Measurements from ENCODE around the gene ZBTB46.
"Not testable (repeated sequence)": the region's sequence is repeated elsewhere in the genome, so short reads cannot be mapped to it uniquely, and the experiment has no call there.

The ZBTB46 gene

DNA sequence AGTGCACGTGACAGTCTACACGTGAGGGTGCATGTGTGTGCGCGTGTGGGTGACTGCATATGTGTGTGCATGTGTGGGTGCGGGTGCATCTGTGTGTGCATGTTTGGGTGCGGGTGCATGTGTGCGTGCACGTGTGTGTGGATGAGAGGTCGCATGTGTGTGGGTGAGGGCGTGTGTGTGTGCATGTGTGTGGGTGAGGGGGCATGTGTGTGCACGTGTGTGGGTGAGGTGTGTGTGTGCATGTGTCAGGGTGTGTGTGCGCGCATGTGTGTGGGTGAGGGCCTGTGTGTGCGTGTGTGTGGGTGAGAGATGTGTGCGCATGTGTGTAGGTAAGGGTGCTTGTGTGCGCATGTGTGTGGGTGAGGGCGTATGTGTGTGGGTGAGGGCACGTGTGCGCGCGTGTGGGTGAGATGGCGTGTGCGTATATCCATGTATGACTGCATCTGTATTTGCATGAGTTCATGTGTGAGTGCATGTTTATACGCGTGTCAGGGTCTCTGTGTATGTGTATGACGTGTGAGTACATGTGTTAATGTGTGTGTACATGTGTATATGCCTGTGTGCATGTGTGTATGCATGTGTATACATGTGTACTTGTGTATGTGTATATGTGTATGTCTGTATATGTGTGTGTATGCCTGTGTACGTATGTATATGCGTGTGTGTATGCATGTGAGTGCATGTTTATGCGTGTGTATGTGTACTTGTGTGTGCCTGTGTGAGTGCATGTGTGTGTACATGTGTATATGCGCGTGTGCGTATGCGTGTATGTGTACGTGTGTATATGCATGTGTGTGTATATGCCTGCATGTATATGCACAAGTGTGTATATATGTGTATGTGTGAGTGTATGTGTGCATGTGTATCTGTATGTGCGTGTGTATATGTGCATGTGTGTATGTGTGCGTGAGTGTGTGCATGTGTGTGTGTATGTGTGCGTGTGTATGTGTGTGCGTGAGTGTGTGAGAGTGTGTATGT, 98.7 kb downstream of the ZBTB46 start:
- DNase-seq, result no peak

DNA sequence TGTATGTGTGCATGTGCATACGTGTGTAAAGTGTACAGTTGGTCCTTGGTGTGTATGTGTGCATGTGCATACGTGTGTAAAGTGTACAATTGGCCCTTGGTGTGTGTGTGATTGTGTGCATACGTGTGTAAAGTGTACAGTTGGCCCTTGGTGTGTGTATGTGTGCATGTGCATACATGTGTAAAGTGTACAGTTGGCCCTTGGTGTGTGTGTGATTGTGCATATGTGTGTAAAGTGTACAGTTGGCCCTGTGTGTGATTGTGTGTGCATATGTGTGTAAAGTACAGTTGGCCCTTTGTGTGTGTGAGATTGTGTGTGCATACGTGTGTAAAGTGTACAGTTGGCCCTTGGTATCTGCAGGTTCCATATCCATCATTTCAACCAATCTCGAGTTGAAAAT, 99.7 kb downstream of the ZBTB46 start:
- DNase-seq, result no peak

DNA sequence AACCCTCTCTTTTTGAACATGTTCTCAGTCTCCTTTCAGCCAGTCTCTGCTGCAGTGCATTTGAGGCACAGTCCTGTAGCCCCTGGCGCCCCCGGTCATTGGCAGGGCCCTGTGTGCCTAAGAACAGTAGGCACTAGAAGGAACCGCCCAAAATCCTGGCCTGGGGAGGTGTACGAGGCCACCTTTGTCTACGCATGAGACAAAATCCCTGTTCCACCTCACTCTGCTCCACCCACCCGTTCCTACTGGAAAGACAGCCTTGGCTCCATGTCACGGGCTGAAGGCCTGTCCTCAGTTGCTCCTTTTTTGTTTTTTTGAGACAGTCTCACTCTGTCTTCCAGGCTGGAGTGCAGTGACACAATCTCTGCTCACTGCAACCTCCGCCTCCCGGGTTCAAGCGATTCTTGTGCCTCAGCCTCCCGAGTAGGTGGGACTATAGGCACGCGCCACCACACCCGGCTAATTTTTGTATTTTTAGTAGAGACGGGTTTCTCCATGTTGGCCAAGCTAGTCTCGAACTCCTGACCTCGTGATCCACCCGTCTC, 100.8 kb downstream of the ZBTB46 start:
- DNase-seq, result not testable (repeated sequence)

DNA sequence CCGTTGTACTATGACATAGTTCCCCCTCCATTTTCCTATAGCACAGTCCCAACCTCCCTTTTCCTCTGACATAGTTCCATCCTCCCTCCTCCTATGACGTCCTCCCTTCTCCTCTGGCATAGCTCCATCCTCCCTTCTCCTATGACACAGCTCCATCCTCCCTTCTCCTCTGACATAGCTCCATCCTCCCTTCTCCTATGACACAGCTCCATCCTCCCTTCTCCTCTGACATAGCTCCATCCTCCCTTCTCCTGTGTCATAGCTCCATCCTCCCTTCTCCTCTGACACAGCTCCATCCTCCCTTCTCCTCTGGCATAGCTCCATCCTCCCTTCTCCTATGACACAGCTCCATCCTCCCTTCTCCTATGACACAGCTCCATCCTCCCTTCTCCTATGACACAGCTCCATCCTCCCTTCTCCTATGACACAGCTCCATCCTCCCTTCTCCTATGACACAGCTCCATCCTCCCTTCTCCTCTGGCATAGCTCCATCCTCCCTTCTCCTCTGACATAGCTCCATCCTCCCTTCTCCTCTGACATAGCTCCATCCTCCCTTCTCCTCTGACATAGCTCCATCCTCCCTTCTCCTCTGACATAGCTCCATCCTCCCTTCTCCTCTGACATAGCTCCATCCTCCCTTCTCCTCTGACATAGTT, 108.0 kb downstream of the ZBTB46 start:
- not testable (repeated sequence) for DNase-seq

DNA sequence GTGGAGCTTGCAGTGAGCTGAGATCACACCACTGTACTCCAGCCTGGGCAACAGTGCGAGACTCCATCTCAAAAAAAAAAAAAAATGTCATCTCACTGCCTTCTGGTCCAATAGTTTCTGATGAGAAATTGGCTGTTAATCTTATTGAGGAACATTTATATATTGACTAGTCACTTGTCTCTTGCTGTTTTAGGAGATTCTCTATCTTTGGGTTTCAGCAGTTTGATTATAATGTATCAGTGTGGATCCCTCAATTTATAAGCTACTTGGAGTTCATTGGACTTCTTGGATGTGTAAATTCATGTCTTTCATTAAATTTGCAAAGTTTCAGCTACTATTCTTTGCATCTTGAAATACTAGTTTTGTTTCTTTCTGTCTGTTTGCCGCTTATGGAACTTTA, 112.1 kb downstream of the ZBTB46 start:
- no peak for DNase-seq

DNA sequence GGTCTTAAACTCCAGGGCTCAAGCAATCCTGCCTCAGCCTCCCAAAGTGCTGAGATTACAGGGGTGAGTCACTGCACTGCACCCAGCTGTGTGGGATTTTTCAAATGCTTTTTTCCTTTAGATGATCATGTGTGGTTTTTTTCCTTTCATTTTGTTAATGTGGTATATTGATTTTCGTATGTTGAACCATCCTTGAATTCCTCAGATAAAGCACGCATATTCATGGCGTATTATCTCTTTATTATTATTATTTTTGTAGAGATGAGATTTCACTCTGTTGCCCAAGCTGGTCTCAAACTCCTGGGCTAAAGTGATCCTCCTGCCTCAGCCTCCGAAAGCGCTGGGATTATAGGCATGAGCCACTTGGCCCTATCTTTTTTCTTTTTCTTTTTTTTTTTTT, 116.2 kb downstream of the ZBTB46 start:
- DNase-seq, result no peak

DNA sequence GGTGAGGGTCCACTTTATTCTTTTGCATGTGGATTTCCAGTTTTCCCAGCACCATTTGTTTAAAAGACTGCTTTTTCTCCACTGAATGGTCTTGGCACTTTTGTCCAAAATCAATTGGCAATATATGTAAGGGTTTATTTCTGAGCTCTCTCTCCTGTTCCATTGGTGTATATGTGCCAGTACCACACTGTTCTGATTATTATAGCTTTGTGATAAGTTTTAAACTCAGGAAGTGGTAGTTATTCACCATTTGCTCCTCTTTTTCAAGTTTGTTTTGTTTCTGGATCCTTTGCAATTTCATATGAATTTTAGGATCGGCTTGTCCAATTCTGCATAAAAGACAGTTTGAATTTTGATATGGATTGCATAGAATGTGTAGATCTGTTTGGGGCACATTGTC, 118.9 kb downstream of the ZBTB46 start:
- no peak for DNase-seq

DNA sequence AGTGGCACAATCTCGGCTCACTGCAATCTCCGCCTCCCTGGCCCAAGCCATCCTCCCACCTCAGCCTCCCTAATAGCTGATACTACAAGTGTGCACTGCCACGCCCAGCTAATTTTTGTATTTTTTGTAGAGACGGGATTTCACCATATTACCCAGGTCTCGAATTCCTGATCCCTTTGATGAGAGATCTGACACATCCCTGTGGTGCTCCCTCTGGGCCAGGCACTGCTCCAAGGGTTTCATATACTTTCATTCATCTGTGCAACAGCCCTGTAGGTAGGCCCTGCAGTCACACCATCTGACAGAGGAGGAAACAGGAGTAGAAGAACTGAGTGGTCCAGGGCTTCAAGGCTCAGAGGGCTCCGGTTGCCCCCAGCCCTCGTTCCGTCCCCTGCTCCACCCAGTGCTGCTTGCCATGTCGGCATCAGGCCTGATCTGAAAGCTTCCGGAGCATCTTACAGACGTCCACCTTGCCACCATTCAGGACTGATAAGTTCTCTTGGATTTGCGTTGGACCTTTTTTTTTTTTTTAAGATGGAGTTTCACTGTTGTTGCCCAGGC, 119.9 kb downstream of the ZBTB46 start:
- no peak for DNase-seq

DNA sequence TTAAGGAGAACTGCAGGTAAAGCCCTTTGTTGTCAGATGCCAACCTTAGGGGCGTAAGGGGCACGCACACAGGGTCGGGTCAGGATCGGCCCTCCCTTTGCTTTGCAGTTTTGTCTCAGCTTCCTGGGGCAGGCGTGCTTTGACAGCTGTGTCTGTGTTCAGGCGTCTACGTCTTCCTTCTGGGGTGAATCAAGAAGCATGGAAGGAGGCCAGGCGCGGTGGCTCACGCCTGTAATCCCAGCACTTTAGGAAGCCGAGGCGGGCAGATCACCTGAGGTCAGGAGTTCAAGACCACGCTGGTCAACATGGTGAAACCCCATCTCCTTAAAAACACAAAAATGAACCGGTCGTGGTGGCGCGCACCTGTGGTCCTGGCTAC, 121.9 kb downstream of the ZBTB46 start:
- DNase-seq, result no peak

DNA sequence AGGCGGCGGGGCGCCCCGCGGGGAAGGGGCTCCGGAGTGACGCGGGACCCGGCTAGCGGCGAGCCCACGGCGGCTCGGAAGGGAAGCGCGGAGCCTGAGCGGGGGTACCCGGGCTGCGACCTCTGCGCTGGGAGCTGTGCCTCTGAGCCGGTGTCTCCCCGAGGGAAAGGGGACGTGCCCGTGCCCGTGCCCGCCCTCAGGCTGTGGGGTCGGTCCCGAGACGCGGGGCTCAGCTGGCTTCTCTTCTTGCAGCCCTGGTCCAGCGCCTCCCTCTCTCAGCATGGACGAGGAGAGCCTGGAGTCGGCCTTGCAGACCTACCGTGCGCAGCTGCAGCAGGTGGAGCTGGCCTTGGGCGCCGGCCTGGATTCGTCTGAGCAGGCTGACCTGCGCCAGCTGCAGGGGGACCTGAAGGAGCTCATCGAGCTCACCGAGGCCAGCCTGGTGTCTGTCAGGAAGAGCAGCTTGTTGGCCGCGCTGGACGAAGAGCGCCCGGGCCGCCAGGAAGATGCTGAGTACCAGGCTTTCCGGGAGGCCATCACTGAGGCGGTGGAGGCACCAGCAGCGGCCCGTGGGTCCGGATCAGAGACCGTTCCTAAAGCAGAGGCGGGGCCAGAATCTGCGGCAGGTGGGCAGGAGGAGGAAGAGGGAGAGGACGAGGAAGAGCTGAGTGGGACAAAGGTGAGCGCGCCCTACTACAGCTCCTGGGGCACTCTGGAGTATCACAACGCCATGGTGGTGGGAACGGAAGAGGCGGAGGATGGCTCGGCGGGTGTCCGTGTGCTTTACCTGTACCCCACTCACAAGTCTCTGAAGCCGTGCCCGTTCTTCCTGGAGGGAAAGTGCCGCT, 122.5 kb downstream of the ZBTB46 start:
- DNase-seq, result no peak

DNA sequence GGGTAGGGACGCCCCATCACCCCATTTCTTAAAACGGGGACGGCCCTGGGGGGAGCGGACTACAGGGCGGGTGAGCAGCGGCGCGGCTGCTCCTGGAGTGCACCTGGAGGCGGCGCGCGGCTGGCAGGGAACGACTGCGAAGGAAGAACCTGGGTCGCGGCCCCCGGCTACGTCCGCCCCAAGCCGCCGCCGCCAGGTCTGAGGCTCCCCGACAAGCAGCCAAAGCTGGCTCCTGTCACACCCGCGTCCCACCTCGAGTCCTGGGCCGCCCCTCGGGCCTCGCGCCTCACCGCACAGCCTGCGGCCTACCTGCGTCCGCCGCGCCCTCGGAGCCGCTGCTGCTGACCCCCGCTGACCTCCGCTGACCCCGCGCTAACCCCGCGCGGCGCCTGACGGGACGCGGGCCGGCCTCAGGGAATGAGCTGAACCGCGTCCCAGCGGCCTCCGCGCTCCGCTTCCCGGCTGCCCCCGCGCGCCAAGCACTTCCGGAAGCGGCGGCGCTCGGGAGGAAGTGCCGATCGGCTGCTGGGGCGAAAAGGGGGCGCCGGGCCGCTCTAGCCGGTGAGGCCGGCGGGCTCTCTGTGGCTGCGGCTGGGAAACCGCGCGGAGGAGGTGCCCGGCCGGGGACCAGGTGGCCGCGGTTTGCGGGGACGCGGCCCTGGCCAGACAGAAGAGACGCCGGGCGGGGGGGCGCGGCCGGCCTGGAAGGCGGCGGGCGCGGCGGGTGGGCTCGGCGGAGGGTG, 123.3 kb downstream of the ZBTB46 start, which contains the start of the genes ARFRP1 and ZGPAT:
ARFRP1 (minus strand) TSS at position 419 of the 743 bp plus-strand sequence. CDS start 885 bp downstream, outside the sequence.
ZGPAT (plus strand) TSS at position 482 of the 743 bp plus-strand sequence. CDS start 542 bp downstream, outside the sequence.
- peak; percentile 88 to 89 for DNase-seq

DNA sequence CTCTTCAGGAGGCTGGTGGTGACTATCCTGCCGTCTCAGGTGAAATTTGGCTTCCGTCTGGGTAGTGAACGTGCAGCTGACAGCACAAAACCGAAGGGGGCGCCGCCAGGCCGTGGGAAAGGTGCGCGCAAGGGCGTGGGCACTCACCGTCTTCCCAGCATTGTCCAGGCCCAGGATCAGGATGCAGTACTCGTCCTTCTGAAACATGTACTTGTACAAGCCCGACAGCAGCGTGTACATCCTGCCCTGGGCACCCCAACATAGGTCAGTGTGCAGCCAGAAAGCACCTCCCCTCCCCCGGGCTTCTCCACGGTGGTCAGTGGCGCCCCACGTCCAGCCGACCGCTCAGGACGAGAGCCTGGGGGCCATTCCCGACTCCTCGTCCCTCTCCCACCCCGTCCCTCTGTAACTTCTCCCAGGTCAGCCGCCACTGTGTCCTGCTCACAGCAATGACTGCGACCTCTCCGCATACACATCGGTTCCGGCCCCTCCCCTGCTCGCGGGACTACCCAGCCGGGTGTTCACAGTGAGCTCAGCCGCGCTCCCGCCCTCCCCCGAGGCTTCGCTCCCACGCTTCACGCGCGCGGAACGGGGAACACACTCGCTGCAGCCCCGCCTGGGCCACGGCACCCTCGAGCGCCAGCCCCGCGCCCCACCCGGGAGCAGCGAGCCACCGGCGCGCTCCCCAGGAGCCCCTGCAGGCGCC, 124.1 kb downstream of the ZBTB46 start:
- DNase-seq, result peak; percentile 70 to 71

DNA sequence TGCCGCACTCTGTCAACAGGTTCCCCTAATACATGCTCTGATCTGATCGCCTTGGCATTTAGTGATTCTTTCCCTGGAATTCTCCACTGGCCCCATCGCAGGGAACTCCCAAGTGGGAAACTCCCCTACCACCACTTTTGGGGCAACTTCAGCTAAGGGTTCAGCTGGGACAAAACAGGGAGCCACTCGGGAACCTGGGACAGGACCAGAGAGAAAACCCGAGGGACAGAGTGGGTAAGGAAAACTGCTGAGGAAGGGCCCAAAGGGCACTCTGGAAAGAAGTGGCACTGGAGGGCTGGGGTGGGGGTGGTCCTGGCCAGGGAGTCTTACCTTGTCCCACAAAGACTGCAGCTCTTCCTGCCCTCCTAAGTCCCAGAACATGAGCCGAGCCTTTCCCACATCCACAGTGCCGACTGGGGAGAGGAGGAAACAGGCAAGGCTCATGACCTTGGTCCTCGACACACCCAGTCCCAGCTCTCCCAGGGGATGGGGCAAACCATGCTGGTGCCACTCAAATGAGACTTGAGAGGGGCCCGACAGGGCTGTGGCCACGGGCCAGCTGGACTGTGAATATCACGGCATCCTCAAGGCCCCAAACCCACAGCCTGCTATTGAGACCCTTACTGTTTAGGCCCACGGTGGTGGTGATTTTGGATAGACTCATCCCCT, 124.9 kb downstream of the ZBTB46 start:
- DNase-seq, result no peak

DNA sequence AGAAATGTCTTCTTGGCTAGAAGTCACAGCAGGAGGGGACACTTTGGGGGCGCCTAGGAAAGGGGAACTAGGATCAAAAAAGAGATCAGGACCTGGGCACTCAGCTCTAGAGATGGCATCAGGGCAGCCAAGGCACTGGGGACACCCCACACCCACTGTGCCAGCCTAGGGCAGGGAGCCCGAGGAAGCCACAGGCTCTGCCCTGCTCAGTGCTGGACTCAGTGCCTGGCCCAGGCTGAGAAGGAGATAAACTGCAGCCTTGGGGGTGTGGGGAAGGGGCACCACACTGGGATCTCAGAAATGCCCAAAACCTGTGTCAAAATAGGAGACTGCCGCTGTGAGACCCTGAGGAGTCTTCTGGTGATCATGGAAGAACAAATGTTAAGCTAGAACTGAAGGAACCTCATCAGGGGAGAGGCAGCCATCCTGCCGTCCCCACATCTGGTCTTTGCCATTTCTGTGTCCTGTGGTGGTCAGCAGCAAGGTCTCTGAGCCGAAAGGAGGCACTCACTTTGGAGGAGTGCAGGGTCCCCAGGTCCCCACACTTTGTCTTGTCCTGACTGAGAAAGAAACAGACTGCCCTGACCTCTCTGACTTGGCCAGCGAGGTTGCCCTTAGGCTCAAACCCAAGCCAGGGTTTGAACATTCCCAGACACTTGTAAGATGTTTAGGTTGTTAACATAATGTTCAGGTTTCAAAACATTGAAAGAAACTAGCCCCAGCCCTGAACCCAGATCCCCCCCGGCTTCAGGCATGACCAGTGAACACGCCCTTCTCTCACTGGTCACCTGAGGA, 125.6 kb downstream of the ZBTB46 start:
- DNase-seq, result no peak

DNA sequence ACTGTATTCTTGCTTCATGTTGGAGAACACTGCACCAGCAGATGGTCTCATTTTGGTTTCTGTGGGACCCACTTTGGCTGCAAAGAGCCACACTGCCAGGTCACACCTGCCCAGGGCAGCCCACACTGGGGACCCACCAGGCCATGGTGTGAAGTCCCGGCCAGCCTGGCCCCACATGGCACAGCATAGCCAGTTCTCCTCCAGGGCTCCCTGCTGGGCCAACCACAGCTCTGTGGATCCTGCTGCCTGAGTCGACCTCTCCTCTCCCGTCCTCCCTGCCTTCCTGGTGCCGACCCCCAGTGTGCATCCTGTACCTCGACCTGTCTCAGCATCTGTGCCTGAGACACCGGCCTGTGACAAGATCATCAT, 126.3 kb downstream of the ZBTB46 start:
- no peak for DNase-seq

DNA sequence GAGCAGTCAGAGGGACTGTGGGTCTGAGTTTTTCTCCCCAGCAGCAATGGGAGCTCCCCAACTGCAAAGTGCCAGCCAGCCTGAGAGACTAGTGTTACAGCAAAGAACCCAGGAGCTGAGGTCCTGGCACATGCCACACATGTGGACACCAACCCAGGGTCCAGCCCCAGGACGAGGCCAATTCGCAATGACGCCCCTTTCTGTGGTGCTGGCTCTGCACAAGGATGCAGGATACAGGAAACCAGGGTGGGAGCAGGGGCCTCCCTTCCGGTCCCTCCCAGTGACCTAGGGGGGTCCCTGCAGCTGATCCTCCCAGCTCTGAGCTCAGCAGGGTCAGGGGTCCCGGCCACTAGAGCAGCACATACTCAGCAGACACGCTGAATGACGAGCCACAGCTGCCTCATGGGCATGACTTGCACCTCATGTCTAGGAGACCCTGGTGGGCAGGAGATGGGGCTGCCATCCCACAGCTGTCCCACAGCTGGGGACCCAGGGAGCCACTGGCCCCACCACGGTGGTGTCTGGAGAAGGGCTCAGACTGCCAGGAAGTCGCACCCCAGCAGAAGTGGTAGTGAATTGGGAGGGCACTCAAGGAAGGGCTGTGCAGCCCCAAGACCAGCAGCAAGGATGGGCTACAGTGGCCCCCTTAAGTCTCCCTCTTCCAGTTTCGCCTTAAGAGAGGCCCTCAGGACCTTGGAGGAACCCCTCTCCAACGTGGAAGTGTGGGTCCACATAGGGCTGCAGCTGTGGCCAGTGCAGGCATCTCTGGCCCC, 126.9 kb downstream of the ZBTB46 start:
- DNase-seq, result no peak

DNA sequence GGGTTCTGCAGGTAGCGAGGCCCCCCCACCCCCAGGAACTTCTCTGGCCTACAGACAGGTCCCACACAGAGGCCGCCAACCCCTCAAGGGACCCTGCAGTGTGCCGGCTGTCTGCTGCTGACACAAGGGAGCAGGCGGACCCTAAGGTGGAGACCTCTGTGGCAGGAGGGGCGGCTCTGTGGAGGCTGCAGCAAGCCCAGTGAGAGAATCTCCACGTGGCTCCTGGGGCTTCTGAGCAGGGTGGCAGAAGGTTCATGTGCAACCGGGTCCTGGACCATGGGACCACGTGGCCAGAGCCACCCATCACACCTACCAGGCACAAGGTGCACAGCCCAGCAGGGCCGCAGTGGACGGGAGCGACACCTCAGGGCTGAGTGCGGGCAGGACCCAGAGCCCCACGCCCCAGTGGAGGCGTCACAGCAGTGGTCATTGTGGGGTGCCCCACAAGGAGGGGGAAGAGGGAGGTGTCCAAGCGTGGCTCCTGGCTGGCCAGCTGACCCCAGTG, 127.5 kb downstream of the ZBTB46 start:
- no peak for DNase-seq

DNA sequence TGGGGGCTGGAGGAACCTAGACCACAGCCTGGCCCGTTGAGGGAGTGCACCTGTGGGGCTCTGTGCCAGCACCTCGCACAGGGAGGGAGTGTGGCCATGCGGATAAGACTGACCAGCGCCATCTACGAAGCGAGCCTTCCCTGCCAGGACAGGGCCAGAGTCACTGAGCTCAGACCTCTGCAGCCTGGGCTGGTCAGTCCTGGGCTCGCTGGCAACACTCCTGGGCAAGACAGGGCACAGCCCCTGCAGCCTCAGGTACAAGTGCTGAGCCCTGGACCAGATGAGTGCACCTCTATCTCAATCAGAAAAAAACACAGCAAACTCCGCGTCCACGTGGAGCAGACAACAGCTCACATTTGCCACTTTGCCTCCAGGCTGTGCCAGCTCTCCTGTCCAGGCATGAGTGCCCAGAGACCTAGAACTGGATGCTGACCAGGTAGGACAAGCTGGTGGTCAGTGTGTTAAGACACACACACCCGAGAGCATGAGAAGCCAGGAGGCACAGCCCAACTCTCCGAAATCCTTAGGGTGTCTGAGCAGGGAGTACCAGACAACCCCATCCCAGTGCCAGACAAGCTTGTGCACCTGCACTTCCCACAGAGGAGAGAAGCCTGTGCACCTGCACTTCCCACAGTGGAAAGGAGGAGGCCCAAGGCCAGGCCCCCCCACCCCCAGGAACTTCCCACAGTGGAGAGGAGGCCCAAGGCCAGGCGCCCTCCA, 128.2 kb downstream of the ZBTB46 start:
- no peak for DNase-seq
